Measurements from ENCODE around the gene SLIT3. TPM values are rescaled to one million over a fixed set of nuclear protein-coding genes. Genes with fewer than 3 reads are reported as not detected.

The SLIT3 gene
- total and polyA plus RNA-seq, 8 donors: 1.2 to 24.5 (median 8.6) TPM

GRCh38 chr5:168939156-168939800, 361.7 kb downstream of the SLIT3 start:
- H3K27me3 ChIP-seq: no peaks in the 10 kb centered on the region
- H3K4me1 ChIP-seq: no peaks in the 10 kb centered on the region
- intact Hi-C loops (cut with DNase I; ENCODE audit: low total_unique reads): no loop called here
- no peak for TF ChIP-seq POLR2AphosphoS5 (IDR thresholded peaks at IDR 0.05)
- TF ChIP-seq POLR2A (IDR thresholded peaks at IDR 0.05): no peak
- TF ChIP-seq EP300 (IDR thresholded peaks at IDR 0.05): no peak
- no peak for TF ChIP-seq CTCF (IDR thresholded peaks at IDR 0.05)
- no peak for DNase-seq
- H3K4me3 ChIP-seq: no peak overlapping the region
- no peaks in the 10 kb centered on the region for H3K36me3 ChIP-seq
- no peaks in the 10 kb centered on the region for H3K9me3 ChIP-seq
- H3K27ac ChIP-seq: no peak overlapping the region
- 73 to 81% (median 75%) methylated on average over 9 of the region's 9 CpGs for WGBS, 5 donors

GRCh38 chr5:168936511-168936910, 364.4 kb downstream of the SLIT3 start:
- no peak overlapping the region for H3K4me3 ChIP-seq
- no peaks in the 10 kb centered on the region for H3K4me1 ChIP-seq
- intact Hi-C loops (cut with DNase I; ENCODE audit: low total_unique reads): no loop called here
- H3K36me3 ChIP-seq: no peaks in the 10 kb centered on the region
- H3K9me3 ChIP-seq: no peaks in the 10 kb centered on the region
- H3K27me3 ChIP-seq: no peaks in the 10 kb centered on the region
- no peak overlapping the region for H3K27ac ChIP-seq
- WGBS, 5 donors: 88 to 95% (median 90%) methylated on average over 7 of the region's 7 CpGs
- no peak for DNase-seq
- no peak for TF ChIP-seq EP300 (IDR thresholded peaks at IDR 0.05)
- TF ChIP-seq POLR2AphosphoS5 (IDR thresholded peaks at IDR 0.05): no peak
- TF ChIP-seq POLR2A (IDR thresholded peaks at IDR 0.05): no peak
- TF ChIP-seq CTCF (IDR thresholded peaks at IDR 0.05): no peak

GRCh38 chr5:168935183-168935582, 365.8 kb downstream of the SLIT3 start:
- H3K4me3 ChIP-seq: no peak overlapping the region
- WGBS, 5 donors: 93 to 98% (median 94%) methylated on average over 2 of the region's 2 CpGs
- H3K27ac ChIP-seq: no peak overlapping the region
- intact Hi-C loops (cut with DNase I; ENCODE audit: low total_unique reads): no loop called here
- TF ChIP-seq EP300 (IDR thresholded peaks at IDR 0.05) (no peak), CTCF (IDR thresholded peaks at IDR 0.05) (no peak), POLR2AphosphoS5 (IDR thresholded peaks at IDR 0.05) (no peak), POLR2A (IDR thresholded peaks at IDR 0.05) (no peak)
- no peaks in the 10 kb centered on the region for H3K9me3 ChIP-seq
- H3K27me3 ChIP-seq: no peaks in the 10 kb centered on the region
- no peak for DNase-seq
- no peaks in the 10 kb centered on the region for H3K36me3 ChIP-seq
- H3K4me1 ChIP-seq: no peaks in the 10 kb centered on the region

GRCh38 chr5:168934169-168934568, 366.8 kb downstream of the SLIT3 start:
- 83 to 96% (median 94%) methylated on average over 3 of the region's 3 CpGs for WGBS, 5 donors
- H3K36me3 ChIP-seq: no peaks in the 10 kb centered on the region

More at GRCh38 chr5:168934169-168934568, 366.8 kb downstream of the SLIT3 start:
- no peaks in the 10 kb centered on the region for H3K9me3 ChIP-seq
- intact Hi-C loops (cut with DNase I; ENCODE audit: low total_unique reads): no loop called here
- H3K4me3 ChIP-seq: no peak overlapping the region
- H3K27me3 ChIP-seq: no peaks in the 10 kb centered on the region
- H3K4me1 ChIP-seq: no peaks in the 10 kb centered on the region
- no peak for DNase-seq
- no peak for TF ChIP-seq CTCF (IDR thresholded peaks at IDR 0.05)
- no peak for TF ChIP-seq POLR2AphosphoS5 (IDR thresholded peaks at IDR 0.05)
- no peak for TF ChIP-seq POLR2A (IDR thresholded peaks at IDR 0.05)
- TF ChIP-seq EP300 (IDR thresholded peaks at IDR 0.05): no peak
- no peak overlapping the region for H3K27ac ChIP-seq

All from stomach (tissue), 9 donors.